Caco-2 (cell line): Measurements from ENCODE around the gene MED12L. TPM values are rescaled to one million over a fixed set of nuclear protein-coding genes. Genes with fewer than 3 reads are reported as not detected.

Experiments
- BruUV-seq: library from RNA; stranded (reverse); fragments of 400-500 nt; replicated peaks from 2 replicates; lab custom pipeline; 2021; lab: Mats Ljungman, UMichigan
- CTCF ChIA-PET: fragments of 300-600 bp; sonication (Branson Sonifier 250); formaldehyde crosslinking; loops from one replicate; lab custom pipeline; 2022; ENCODE audit warnings: antibody characterized with exemption; lab: Charles Lee
- POLR2A ChIA-PET: fragments of 300-600 bp; sonication (Branson Sonifier 250); formaldehyde crosslinking; loops from one replicate; lab custom pipeline; 2022; ENCODE audit warnings: antibody characterized with exemption; lab: Charles Lee
- DNase-seq, 2 experiments: peaks; one replicate each; pipeline versions ENCODE4 v3.0.0 to v3.0.0-alpha.2; 2020 to 2022
- H3K27me3 ChIP-seq: replicated peaks from 2 replicates; pipeline ENCODE4 v1.6.0; 2011; ENCODE audit warnings: low read length; ENCODE audit not compliant: control insufficient read depth, insufficient read depth
- H3K36me3 ChIP-seq: 2 replicates; pipeline ENCODE4 v1.5.1; 2011; ENCODE audit warnings: low read length; ENCODE audit not compliant: control insufficient read depth, insufficient read depth
- H3K4me1 ChIP-seq: fragments of 250-450 bp; sonication (Bioruptor Pico); 2 replicates; pipeline ENCODE4 v1.5.1; 2020; ENCODE audit warnings: mild to moderate bottlenecking
- H3K4me3 ChIP-seq: 2 replicates; pipeline ENCODE4 v1.5.1; 2011; ENCODE audit warnings: low read depth, mild to moderate bottlenecking, control low read depth, low read length
- H3K9me3 ChIP-seq: fragments of 250-450 bp; sonication (Bioruptor Pico); 2 replicates; pipeline ENCODE4 v1.5.1; 2020; ENCODE audit warnings: mild to moderate bottlenecking, moderate library complexity
- H3K27ac Mint-ChIP-seq: one replicate; pipeline ENCODE4 v1.8.0; 2022; ENCODE audit warnings: mixed read lengths; ENCODE audit not compliant: unreplicated experiment
- H3K27me3 Mint-ChIP-seq: one replicate; pipeline ENCODE4 v1.8.0; 2022; ENCODE audit warnings: mixed read lengths; ENCODE audit not compliant: insufficient read depth, unreplicated experiment
- H3K36me3 Mint-ChIP-seq: one replicate; pipeline ENCODE4 v1.8.0; 2022; ENCODE audit warnings: mild to moderate bottlenecking, mixed read lengths; ENCODE audit not compliant: insufficient read depth, unreplicated experiment
- H3K4me1 Mint-ChIP-seq: one replicate; pipeline ENCODE4 v1.8.0; 2022; ENCODE audit warnings: low read depth, mixed read lengths; ENCODE audit not compliant: unreplicated experiment
- H3K4me3 Mint-ChIP-seq: one replicate; pipeline ENCODE4 v1.8.0; 2022; ENCODE audit warnings: mild to moderate bottlenecking, moderate library complexity, mixed read lengths; ENCODE audit not compliant: unreplicated experiment
- H3K9me3 Mint-ChIP-seq: one replicate; pipeline ENCODE4 v1.8.0; 2022; ENCODE audit warnings: mixed read lengths; ENCODE audit not compliant: unreplicated experiment
- CTCF ChIP-seq, 2 experiments: fragments of 200-600 bp in 1 of 2; IDR thresholded peaks; 1 replicate in 1 of 2; 2 replicates in 1 of 2; pipeline versions ENCODE4 v1.5.1 to v1.8.0; 2011 to 2022; ENCODE audit warnings: antibody characterized with exemption in 1 of 2, control low read depth in 1 of 2, inconsistent platforms in 1 of 2, low read depth in 1 of 2, low read length in 1 of 2, mild to moderate bottlenecking in 1 of 2, moderate library complexity in 1 of 2; ENCODE audit not compliant: insufficient read depth in 1 of 2, severe bottlenecking in 1 of 2, unreplicated experiment in 1 of 2
- intact Hi-C: fragments of 100-400 bp; cut with micrococcal nuclease; formaldehyde crosslinking; loops from one replicate; pipeline ENCODE4 v1.10.0; 2022; ENCODE audit not compliant: unreplicated experiment
- total RNA-seq: library from RNA; stranded (reverse); gene quantifications from 2 replicates; pipeline ENCODE4 v1.2.3, GENCODE V29; 2022

MED12L gene
- total RNA-seq, 1 experiment from 2014 or later, result 21.5 TPM

- Histone ChIP-seq H3K27me3 (no peaks in the 10 kb centered on the region), H3K4me3 (no peak overlapping the region), H3K9me3 (no peaks in the 10 kb centered on the region), H3K36me3 (no peaks in the 10 kb centered on the region), H3K4me1 (no peaks in the 10 kb centered on the region)
- TF ChIP-seq CTCF (IDR thresholded peaks at IDR 0.05; ENCODE audit: insufficient read depth in 1 of 2, low read depth in 1 of 2, low read length in 1 of 2, severe bottlenecking in 1 of 2, unreplicated experiment in 1 of 2), result no peak
- H3K36me3 Mint-ChIP-seq, result no peaks in the 10 kb centered on the region
- ChIA-PET POLR2A (no interaction called here), CTCF (no interaction called here)
- no peaks in the 10 kb centered on the region for H3K27me3 Mint-ChIP-seq
- H3K9me3 Mint-ChIP-seq, result no peaks in the 10 kb centered on the region
- H3K4me3 Mint-ChIP-seq, result no peak overlapping the region
- intact Hi-C loops, result no loop called here
- DNase-seq, result no peak
- H3K27ac Mint-ChIP-seq, result no peak overlapping the region
- BruUV-seq, result no TSS peak
- H3K4me1 Mint-ChIP-seq, result no peaks in the 10 kb centered on the region
These were observed 14.6 kb downstream of the MED12L start for GRCh38 chr3:151100076-151100475.

GRCh38 chr3:151101270-151101969 lies 16.0 kb downstream of the MED12L start:
- no peaks in the 10 kb centered on the region for H3K27me3 Mint-ChIP-seq
- POLR2A ChIA-PET, result no interaction called here
- H3K4me1 ChIP-seq, result peaks cover 6% of the 10 kb centered on the region
- intact Hi-C loops, result no loop called here
- TF ChIP-seq CTCF (IDR thresholded peaks at IDR 0.05; ENCODE audit: insufficient read depth in 1 of 2, low read depth in 1 of 2, low read length in 1 of 2, severe bottlenecking in 1 of 2, unreplicated experiment in 1 of 2), result no peak
- no peaks in the 10 kb centered on the region for H3K9me3 Mint-ChIP-seq
- no peaks in the 10 kb centered on the region for H3K4me1 Mint-ChIP-seq
- H3K27ac Mint-ChIP-seq, result no peak overlapping the region
- H3K27me3 ChIP-seq, result no peaks in the 10 kb centered on the region
- no peaks in the 10 kb centered on the region for H3K36me3 ChIP-seq
- no peak for DNase-seq
- H3K36me3 Mint-ChIP-seq, result no peaks in the 10 kb centered on the region
- CTCF ChIA-PET, result no interaction called here
- H3K4me3 Mint-ChIP-seq, result no peak overlapping the region
- no peak overlapping the region for H3K4me3 ChIP-seq
- BruUV-seq, result no TSS peak
- no peaks in the 10 kb centered on the region for H3K9me3 ChIP-seq

- ChIA-PET CTCF (interaction anchor here (0.7 to 0.8 kb wide), 4 partner anchors 10 to 588 kb away, joined by 3 to 7 read pairs (median 3); partner anchors contain the start of gene MED12L), POLR2A (interaction anchor here (0.5 kb wide), 1 partner anchor 21 kb away, joined by 7 read pairs; the partner anchor contains the start of gene MED12L)
- H3K27me3 Mint-ChIP-seq, result no peaks in the 10 kb centered on the region
- H3K4me1 ChIP-seq, result peaks cover 42% of the 10 kb centered on the region
- peak; percentile 35 to 57 for DNase-seq
- no peaks in the 10 kb centered on the region for H3K36me3 Mint-ChIP-seq
- H3K27me3 ChIP-seq, result no peaks in the 10 kb centered on the region
- no TSS peak for BruUV-seq
- no peaks in the 10 kb centered on the region for H3K36me3 ChIP-seq
- H3K4me1 Mint-ChIP-seq, result peaks cover 12% of the 10 kb centered on the region
- TF ChIP-seq CTCF (IDR thresholded peaks at IDR 0.05; ENCODE audit: insufficient read depth in 1 of 2, low read depth in 1 of 2, low read length in 1 of 2, severe bottlenecking in 1 of 2, unreplicated experiment in 1 of 2), result no peak
- intact Hi-C loops, result loop anchor here (2.0 kb wide), 1 partner anchor 40 kb away; no protein-coding TSS in a partner anchor
- H3K27ac Mint-ChIP-seq, result no peak overlapping the region
- H3K4me3 ChIP-seq, result no peak overlapping the region
- H3K9me3 ChIP-seq, result no peaks in the 10 kb centered on the region
- H3K4me3 Mint-ChIP-seq, result no peak overlapping the region
- H3K9me3 Mint-ChIP-seq, result no peaks in the 10 kb centered on the region
These were observed 20.8 kb downstream of the MED12L start for GRCh38 chr3:151106311-151106710.
